Adrenal gland (tissue), 12 donors: ENCODE data around the gene BTN1A1. TPM values are rescaled to one million over a fixed set of nuclear protein-coding genes. Genes with fewer than 3 reads are reported as not detected.

Source experiments
- DNase-seq, 7 donors: peaks; one replicate each; pipeline ENCODE4 v3.0.0-alpha.2; 2019 to 2020
- H3K27ac ChIP-seq, 5 donors: fragments of 200-600 bp; sonication (generic) in 4 of 5; 1 replicate in 3 of 5; 2 replicates in 2 of 5; pipeline versions ENCODE4 v1.5.1 to v1.8.0; 2016 to 2020; ENCODE audit warnings: mild to moderate bottlenecking in 1 of 5
- H3K27me3 ChIP-seq: fragments of 200-600 bp; 2 replicates; pipeline ENCODE4 v1.8.0; 2021
- H3K36me3 ChIP-seq, 2 donors: fragments of 200-600 bp; replicated peaks in 1 of 2; 1 replicate in 1 of 2; 2 replicates in 1 of 2; pipeline versions ENCODE4 v1.5.1 to v1.8.0; 2018 to 2022
- H3K4me1 ChIP-seq, 2 donors: fragments of 200-600 bp; replicated peaks in 1 of 2; 1 replicate in 1 of 2; 2 replicates in 1 of 2; pipeline versions ENCODE4 v1.5.1 to v1.8.0; 2018 to 2021
- H3K4me3 ChIP-seq, 4 donors: fragments of 200-600 bp; sonication (generic) in 3 of 4; one replicate each; pipeline ENCODE4 v1.5.1; 2016 to 2018
- H3K9me3 ChIP-seq, 3 donors: fragments of 200-600 bp; sonication (generic) in 1 of 3; replicated peaks in 1 of 3; 1 replicate in 2 of 3; 2 replicates in 1 of 3; pipeline versions ENCODE4 v1.5.1 to v1.8.0; 2016 to 2021
- CTCF ChIP-seq, 6 experiments: fragments of 450-650 bp in 4 of 6; fragments of 200-600 bp in 2 of 6; sonication (generic) in 1 of 6; IDR thresholded peaks; 1 replicate in 5 of 6; 2 replicates in 1 of 6; pipeline versions ENCODE4 v1.5.1 to v1.8.0; 2016 to 2021; ENCODE audit warnings: antibody characterized with exemption in 6 of 6, mild to moderate bottlenecking in 2 of 6, moderate library complexity in 1 of 6
- POLR2A ChIP-seq, 2 donors: fragments of 450-650 bp; IDR thresholded peaks; one replicate each; pipeline ENCODE4 v1.6.1; 2017; ENCODE audit warnings: antibody characterized with exemption in 2 of 2, mild to moderate bottlenecking in 2 of 2, moderate library complexity in 1 of 2
- WGBS, 4 donors: extraction: QIAGEN DNeasy Blood & Tissue Kit in 2 of 4; methylation state at CpG; one replicate each; pipeline versions ENCODE4 v1.1.5 to v1.1.7; 2013 to 2017; 5-methylcytosine and 5-hydroxymethylcytosine counted together
- intact Hi-C, 2 donors: fragments of 100-400 bp; cut with DNase I; formaldehyde crosslinking; loops; one replicate each; pipeline versions ENCODE4 v1.14.1 to v1.15.0; 2022 to 2023
- polyA plus RNA-seq, 3 donors: library from polyadenylated mRNA; stranded (reverse); fragments of 200-250 nt in 2 of 3; fragments of 350-450 nt in 1 of 3; fragmentation: Illumina TruSeq in 1 of 3; extraction: RNeasy Lipid Tissue Mini Kit (QIAGEN cat#74804) in 1 of 3; gene quantifications; one replicate each; pipeline ENCODE4 v1.2.3, GENCODE V29; 2013 to 2014
- total RNA-seq, 9 donors: library from RNA; depleted of rRNA in 4 of 9; stranded (reverse); fragments of >200 nt in 4 of 9; fragments of 120-200 nt in 1 of 9; fragmentation: NEBNext Ultra II Directional in 1 of 9; extraction: Animal tissue kit (Norgen Biotek cat#: 25700) in 1 of 9; gene quantifications; one replicate each; pipeline versions ENCODE4 v1.1.0 to v1.2.4, GENCODE V29; 2013 to 2023
- donor health status: healthy with polysubstance abuse.
- donor health status: Bipolar disorder and iron deficiency.
- donor health status: DM: yes; HTN: yes; CAD: no.
- donor health status: DM: no; HTN: no; CAD: no.
- donor health status: DM: no; HTN: no; CAD: no.
- donor health status: DM: yes; HTN: yes; CAD: no.

Gene BTN1A1
- total and polyA plus RNA-seq, 12 donors = 0.28 TPM; not detected in 11

- Histone ChIP-seq H3K36me3 (no peaks in the 10 kb centered on the region), H3K9me3 (no peaks in the 10 kb centered on the region), H3K4me3 (peak overlapping the region in 3 of 4 donors; percentile 14 to 72 (median 68)), H3K27ac (peak overlapping the region; percentile 52 to 96 (median 89)), H3K27me3 (no peaks in the 10 kb centered on the region), H3K4me1 (peaks cover 0 to 27% of the 10 kb centered on the region in 2 donors)
- intact Hi-C loops = no loop called here
- WGBS, 4 donors = 0 to 1% (median 1%) methylated on average over 36 to 37 of the region's 37 CpGs
- TF ChIP-seq CTCF (IDR thresholded peaks at IDR 0.05) (peak in 2 of 6 experiments; percentile 12 to 22), POLR2A (IDR thresholded peaks at IDR 0.05) (peak in 1 of 2 donors; percentile 40)
- peak; percentile 90 to 98 (median 95) for DNase-seq
These were observed 37.2 kb downstream of the BTN1A1 start for GRCh38 chr6:26537160-26537845.

DNA sequence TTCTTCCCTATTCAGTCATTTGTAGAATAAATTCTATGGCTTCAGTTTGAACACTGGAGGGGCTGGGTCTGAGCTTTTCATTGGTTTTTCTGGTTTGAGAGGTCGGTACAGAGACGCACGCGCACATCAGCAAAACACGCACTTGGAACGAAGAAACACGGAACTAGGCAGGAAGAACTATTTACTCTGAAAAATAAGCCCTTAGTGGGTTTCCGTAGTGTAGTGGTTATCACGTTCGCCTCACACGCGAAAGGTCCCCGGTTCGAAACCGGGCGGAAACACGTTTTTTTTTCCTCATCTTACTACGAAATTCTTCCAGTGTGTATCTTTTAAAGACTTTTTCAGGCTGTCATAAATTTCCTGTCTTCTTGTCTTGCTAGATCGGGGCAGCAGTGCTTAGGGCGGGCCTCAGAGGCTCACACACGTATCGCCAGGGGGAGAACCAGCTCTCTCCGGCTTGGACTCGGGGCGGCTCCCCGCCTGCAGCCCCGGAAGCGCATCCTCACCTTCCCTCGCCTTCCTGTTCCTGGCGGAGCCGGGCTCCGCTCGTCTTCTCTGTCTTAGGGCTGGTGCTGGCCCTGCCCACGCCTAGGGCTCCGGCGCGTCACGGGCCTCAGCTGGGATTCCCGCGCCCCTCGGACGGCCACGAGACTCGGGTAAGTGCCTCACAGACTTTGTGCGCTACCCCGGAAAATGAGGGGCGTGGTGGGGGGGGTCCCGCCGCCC is 37.9 kb downstream of the BTN1A1 start, which contains the start of gene HMGN4:
Gene HMGN4, plus strand, starts transcription at position 521 of the 726 bp plus-strand sequence. CDS start 6,841 bp downstream, outside the sequence.
- H3K27ac ChIP-seq = peak within 1 kb of the TSS; percentile 52 to 96 (median 89)
- peak; percentile 77 to 92 (median 84) for DNase-seq
- peak within 1 kb of the TSS in 3 of 4 donors; percentile 43 to 72 (median 68) for H3K4me3 ChIP-seq
- no peaks in the 10 kb centered on the region for H3K27me3 ChIP-seq
- no peaks in the 10 kb centered on the region for H3K9me3 ChIP-seq
- TF ChIP-seq CTCF (IDR thresholded peaks at IDR 0.05) = no peak
- peak; percentile 50 to 64 for TF ChIP-seq POLR2A (IDR thresholded peaks at IDR 0.05)
- 0% methylated on average over 35 to 49 of the region's 49 CpGs for WGBS, 4 donors
- H3K4me1 ChIP-seq = peaks cover 0 to 27% of the 10 kb centered on the region in 2 donors
- H3K36me3 ChIP-seq = no peaks in the 10 kb centered on the region
- intact Hi-C loops = no loop called here

DNA sequence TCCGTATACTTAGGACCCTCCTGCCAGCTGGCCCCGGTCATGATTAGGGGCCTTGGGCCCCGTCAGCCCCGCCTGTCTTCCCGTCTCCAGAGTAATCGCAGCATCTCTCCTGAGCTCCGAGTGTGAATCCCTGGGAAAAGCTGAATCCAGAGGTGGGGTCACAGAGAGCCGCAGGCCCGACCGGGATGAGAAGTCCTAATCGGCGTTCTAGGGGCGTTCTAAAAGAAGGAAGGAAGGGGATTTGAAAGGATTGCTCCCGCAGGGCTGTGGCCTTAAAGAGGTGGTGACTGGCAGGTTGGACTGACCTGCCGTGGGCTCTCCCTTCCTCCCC is 38.4 kb downstream of the BTN1A1 start:
- TF ChIP-seq POLR2A (IDR thresholded peaks at IDR 0.05) (no peak), CTCF (IDR thresholded peaks at IDR 0.05) (no peak)
- Histone ChIP-seq H3K4me1 (peaks cover 0 to 27% of the 10 kb centered on the region in 2 donors), H3K9me3 (no peaks in the 10 kb centered on the region), H3K36me3 (no peaks in the 10 kb centered on the region), H3K27me3 (no peaks in the 10 kb centered on the region), H3K27ac (peak overlapping the region; percentile 52 to 96 (median 89)), H3K4me3 (peak overlapping the region in 3 of 4 donors; percentile 43 to 72 (median 68))
- DNase-seq = no peak
- intact Hi-C loops = no loop called here
- WGBS, 4 donors = 0 to 1% (median 0%) methylated on average over 10 to 15 of the region's 15 CpGs

DNA sequence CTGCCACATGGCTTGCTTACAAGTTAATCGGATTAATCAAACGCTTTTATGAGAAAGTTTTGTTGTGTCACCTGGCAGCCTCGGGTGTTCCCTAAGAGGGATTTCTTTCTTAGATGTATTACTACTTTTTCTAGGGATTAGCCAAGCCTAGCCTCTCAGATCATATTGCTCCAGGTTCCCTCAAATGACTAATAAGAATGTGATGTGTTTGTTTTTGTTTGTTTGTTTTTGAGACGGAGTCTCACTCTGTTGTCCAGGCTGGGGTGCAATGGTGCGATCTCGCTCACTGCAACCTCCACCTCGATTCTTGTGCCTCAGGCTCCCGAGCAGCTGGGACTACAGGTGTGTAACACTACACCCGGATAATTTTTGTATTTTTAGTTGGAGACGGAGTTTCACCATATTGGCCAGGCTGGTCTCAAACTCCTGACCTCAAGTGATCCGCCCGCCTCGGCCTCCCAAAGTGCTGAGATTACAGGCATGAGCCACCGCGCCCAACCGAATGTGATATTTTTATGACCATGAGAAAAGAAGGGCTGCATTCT is 39.0 kb downstream of the BTN1A1 start:
- intact Hi-C loops = no loop called here
- peak overlapping the region in 2 of 4 donors; percentile 68 to 72 for H3K4me3 ChIP-seq
- no peak for DNase-seq
- no peaks in the 10 kb centered on the region for H3K36me3 ChIP-seq
- 71 to 74% (median 72%) methylated on average over 16 of the region's 16 CpGs for WGBS, 4 donors
- H3K27me3 ChIP-seq = no peaks in the 10 kb centered on the region
- peak overlapping the region in 3 of 5 donors; percentile 89 to 96 (median 95) for H3K27ac ChIP-seq
- TF ChIP-seq CTCF (IDR thresholded peaks at IDR 0.05) (no peak), POLR2A (IDR thresholded peaks at IDR 0.05) (no peak)
- no peaks in the 10 kb centered on the region for H3K9me3 ChIP-seq
- H3K4me1 ChIP-seq = peaks cover 0 to 27% of the 10 kb centered on the region in 2 donors
